ENCODE measurements around the gene GOPC.

Gene GOPC

GRCh38 chr6:117525607-117526006 is 76.7 kb downstream of the GOPC start:
- TF ChIP-seq REST (IDR thresholded peaks at IDR 0.05; ENCODE audit: insufficient read depth in 1 of 2, low read depth in 2 of 2, low read length in 2 of 2) = no peak
- no peak for TF ChIP-seq TAF1 (IDR thresholded peaks at IDR 0.05; ENCODE audit: borderline replicate concordance, insufficient read depth, low read length)
- TF ChIP-seq SIN3A (IDR thresholded peaks at IDR 0.05; ENCODE audit: borderline replicate concordance, insufficient read depth, low read length) = no peak
- TF ChIP-seq POLR2AphosphoS5 (IDR thresholded peaks at IDR 0.05; ENCODE audit: low read depth, low read length) = no peak
- no peak for TF ChIP-seq FOXP2 (optimal IDR thresholded peaks at IDR 0.05; ENCODE audit: borderline replicate concordance, extremely low read depth, extremely low read length, insufficient read depth)

- TF ChIP-seq SIN3A (IDR thresholded peaks at IDR 0.05; ENCODE audit: borderline replicate concordance, insufficient read depth, low read length) = no peak
- no peak for TF ChIP-seq TAF1 (IDR thresholded peaks at IDR 0.05; ENCODE audit: borderline replicate concordance, insufficient read depth, low read length)
- no peak for TF ChIP-seq REST (IDR thresholded peaks at IDR 0.05; ENCODE audit: insufficient read depth in 1 of 2, low read depth in 2 of 2, low read length in 2 of 2)
- no peak for TF ChIP-seq POLR2AphosphoS5 (IDR thresholded peaks at IDR 0.05; ENCODE audit: low read depth, low read length)
- no peak for TF ChIP-seq FOXP2 (optimal IDR thresholded peaks at IDR 0.05; ENCODE audit: borderline replicate concordance, extremely low read depth, extremely low read length, insufficient read depth)
These were observed 80.4 kb downstream of the GOPC start for GRCh38 chr6:117521791-117522502.

- TF ChIP-seq FOXP2 (optimal IDR thresholded peaks at IDR 0.05; ENCODE audit: borderline replicate concordance, extremely low read depth, extremely low read length, insufficient read depth) = no peak
These were observed 81.5 kb downstream of the GOPC start for GRCh38 chr6:117520603-117521395.

GRCh38 chr6:117518870-117519269 is 83.4 kb downstream of the GOPC start:
- no peak for TF ChIP-seq SIN3A (IDR thresholded peaks at IDR 0.05; ENCODE audit: borderline replicate concordance, insufficient read depth, low read length)

- no peak for TF ChIP-seq FOXP2 (optimal IDR thresholded peaks at IDR 0.05; ENCODE audit: borderline replicate concordance, extremely low read depth, extremely low read length, insufficient read depth)
These were observed 87.0 kb downstream of the GOPC start for GRCh38 chr6:117515326-117515725.

GRCh38 chr6:117514655-117515054 is 87.7 kb downstream of the GOPC start:
- no peak for TF ChIP-seq SIN3A (IDR thresholded peaks at IDR 0.05; ENCODE audit: borderline replicate concordance, insufficient read depth, low read length)
- TF ChIP-seq TAF1 (IDR thresholded peaks at IDR 0.05; ENCODE audit: borderline replicate concordance, insufficient read depth, low read length) = no peak
- no peak for TF ChIP-seq FOXP2 (optimal IDR thresholded peaks at IDR 0.05; ENCODE audit: borderline replicate concordance, extremely low read depth, extremely low read length, insufficient read depth)
- no peak for TF ChIP-seq REST (IDR thresholded peaks at IDR 0.05; ENCODE audit: insufficient read depth in 1 of 2, low read depth in 2 of 2, low read length in 2 of 2)
- TF ChIP-seq POLR2AphosphoS5 (IDR thresholded peaks at IDR 0.05; ENCODE audit: low read depth, low read length) = no peak

All from PFSK-1 (cell line).